GM23338 (cell line): ENCODE data around the gene ZNF619. TPM values are rescaled to one million over a fixed set of nuclear protein-coding genes. Genes with fewer than 3 reads are reported as not detected.

Experiments used
- ATAC-seq: fragments of 200-7000 bp; cut with Tn5 transposase; 3 replicates; pipeline ENCODE4 v1.9.1; 2020
- DNase-seq: peaks from one replicate; pipeline ENCODE4 v3.0.0-alpha.2; 2015; ENCODE audit warnings: low spot score
- H2AFZ ChIP-seq: fragments of 200-600 bp; sonication (generic); 2 replicates; pipeline ENCODE4 v1.8.0; 2016; ENCODE audit warnings: antibody characterized with exemption, mild to moderate bottlenecking, moderate library complexity
- H3F3A ChIP-seq: fragments of 200-600 bp; sonication (generic); replicated peaks from 2 replicates; pipeline ENCODE4 v1.8.0; 2017; ENCODE audit warnings: antibody characterized with exemption, mixed run types, low read depth
- H3K27ac ChIP-seq: fragments of 200-600 bp; sonication (generic); 2 replicates; pipeline ENCODE4 v1.6.1; 2016; ENCODE audit warnings: low read depth
- H3K27me3 ChIP-seq: fragments of 200-600 bp; sonication (generic); 2 replicates; pipeline ENCODE4 v1.8.0; 2016; ENCODE audit warnings: mild to moderate bottlenecking, mixed run types, moderate library complexity; ENCODE audit not compliant: insufficient read depth
- H3K36me3 ChIP-seq: fragments of 200-600 bp; sonication (generic); 2 replicates; pipeline ENCODE4 v1.8.0; 2016; ENCODE audit warnings: mild to moderate bottlenecking; ENCODE audit not compliant: insufficient read depth
- H3K4me1 ChIP-seq: fragments of 200-600 bp; sonication (generic); 2 replicates; pipeline ENCODE4 v1.8.0; 2016; ENCODE audit warnings: mild to moderate bottlenecking, moderate library complexity; ENCODE audit not compliant: insufficient read depth
- H3K4me2 ChIP-seq: fragments of 200-600 bp; sonication (generic); 2 replicates; pipeline ENCODE4 v1.7.1; 2017; ENCODE audit warnings: mixed run types
- H3K4me3 ChIP-seq: fragments of 200-600 bp; sonication (generic); 2 replicates; pipeline ENCODE4 v1.6.1; 2016; ENCODE audit warnings: mixed run types
- H3K79me2 ChIP-seq: fragments of 200-600 bp; sonication (generic); replicated peaks from 2 replicates; pipeline ENCODE4 v1.8.0; 2017; ENCODE audit warnings: mild to moderate bottlenecking; ENCODE audit not compliant: insufficient read depth
- H3K9me2 ChIP-seq: fragments of 200-600 bp; sonication (generic); 2 replicates; pipeline ENCODE4 v1.8.0; 2017; ENCODE audit not compliant: insufficient read depth
- H4K20me1 ChIP-seq: fragments of 200-600 bp; sonication (generic); replicated peaks from 2 replicates; pipeline ENCODE4 v1.8.0; 2017; ENCODE audit warnings: mild to moderate bottlenecking; ENCODE audit not compliant: insufficient read depth
- H3K27ac Mint-ChIP-seq: 2 replicates; pipeline ENCODE4 v1.8.0; 2020; ENCODE audit warnings: inconsistent platforms, mild to moderate bottlenecking, moderate library complexity, mixed read lengths
- H3K27me3 Mint-ChIP-seq: 3 replicates; pipeline ENCODE4 v1.8.0; 2022; ENCODE audit warnings: low read depth, mild to moderate bottlenecking, moderate library complexity, mixed read lengths, inconsistent platforms; ENCODE audit not compliant: insufficient read depth, poor library complexity
- H3K36me3 Mint-ChIP-seq: 3 replicates; pipeline ENCODE4 v1.8.0; 2021; ENCODE audit warnings: low read depth, mild to moderate bottlenecking, inconsistent platforms, moderate library complexity, mixed read lengths
- H3K4me1 Mint-ChIP-seq: 3 replicates; pipeline ENCODE4 v1.8.0; 2020; ENCODE audit warnings: mild to moderate bottlenecking, inconsistent platforms, mixed read lengths
- H3K4me3 Mint-ChIP-seq: 3 replicates; pipeline ENCODE4 v1.8.0; 2021; ENCODE audit warnings: moderate library complexity, mild to moderate bottlenecking, inconsistent platforms, mixed read lengths
- H3K9me3 Mint-ChIP-seq: 3 replicates; pipeline ENCODE4 v1.8.0; 2020; ENCODE audit warnings: moderate library complexity, mild to moderate bottlenecking, inconsistent platforms, mixed read lengths
- CREB1 ChIP-seq: fragments of 250-450 bp; sonication (Bioruptor Pico); IDR thresholded peaks from 2 replicates; pipeline ENCODE4 v1.5.0; 2020; ENCODE audit warnings: low read depth, mild to moderate bottlenecking, moderate library complexity
- EZH2phosphoT487 ChIP-seq: fragments of 200-600 bp; sonication (generic); IDR thresholded peaks from one replicate; pipeline ENCODE4 v1.8.1; 2018; ENCODE audit warnings: antibody characterized with exemption; ENCODE audit not compliant: unreplicated experiment
- NANOG ChIP-seq: IDR thresholded peaks from 2 replicates; pipeline ENCODE4 v1.6.1; 2016; ENCODE audit warnings: antibody characterized with exemption, borderline replicate concordance
- POLR2AphosphoS5 ChIP-seq: IDR thresholded peaks from 2 replicates; pipeline ENCODE4 v1.6.1; 2016; ENCODE audit warnings: antibody characterized with exemption, low read depth
- ZNF331 ChIP-seq: fragments of 250-450 bp; sonication (Bioruptor Pico); IDR thresholded peaks from 2 replicates; pipeline ENCODE4 v1.5.0; 2020; ENCODE audit warnings: low read depth, mild to moderate bottlenecking, moderate library complexity
- polyA plus RNA-seq: library from polyadenylated mRNA; unstranded; fragments of >200 nt; fragmentation: Nextera tagmentation; extraction: Ambion mirVana; gene quantifications from 2 replicates; pipeline ENCODE4 v1.2.1, GENCODE V29; 2016
- total RNA-seq: library from RNA; depleted of rRNA; stranded (reverse); fragments of >200 nt; shearing (Covaris generic); gene quantifications from 2 replicates; pipeline ENCODE4 v1.2.3, GENCODE V29; 2014
- TF ChIP-seq, protein P1 (sequence below): fragments of 250-450 bp; sonication (Bioruptor Pico); IDR thresholded peaks from 2 replicates; pipeline ENCODE4 v1.5.0; 2020; ENCODE audit warnings: mild to moderate bottlenecking, moderate library complexity
- TF ChIP-seq, protein P2 (sequence below): IDR thresholded peaks from 2 replicates; pipeline ENCODE4 v1.6.1; 2016; ENCODE audit warnings: antibody characterized with exemption
- TF ChIP-seq, protein P3 (sequence below), 2 experiments: fragments of 200-600 bp in 1 of 2; sonication (generic) in 1 of 2; conservative IDR thresholded peaks; 2 replicates each; pipeline versions ENCODE4 v1.5.1 to v1.6.1; 2016 to 2017; ENCODE audit warnings: antibody characterized with exemption in 2 of 2, low read depth in 2 of 2, mild to moderate bottlenecking in 2 of 2, moderate library complexity in 1 of 2
- TF ChIP-seq, protein P4 (sequence below): IDR thresholded peaks from one replicate; pipeline ENCODE4 v1.6.1; 2018; ENCODE audit warnings: antibody characterized with exemption; ENCODE audit not compliant: unreplicated experiment

ZNF619 gene
- total and polyA plus RNA-seq, 2 experiments from 2014 or later: 1.3 to 7.4 TPM

DNA sequence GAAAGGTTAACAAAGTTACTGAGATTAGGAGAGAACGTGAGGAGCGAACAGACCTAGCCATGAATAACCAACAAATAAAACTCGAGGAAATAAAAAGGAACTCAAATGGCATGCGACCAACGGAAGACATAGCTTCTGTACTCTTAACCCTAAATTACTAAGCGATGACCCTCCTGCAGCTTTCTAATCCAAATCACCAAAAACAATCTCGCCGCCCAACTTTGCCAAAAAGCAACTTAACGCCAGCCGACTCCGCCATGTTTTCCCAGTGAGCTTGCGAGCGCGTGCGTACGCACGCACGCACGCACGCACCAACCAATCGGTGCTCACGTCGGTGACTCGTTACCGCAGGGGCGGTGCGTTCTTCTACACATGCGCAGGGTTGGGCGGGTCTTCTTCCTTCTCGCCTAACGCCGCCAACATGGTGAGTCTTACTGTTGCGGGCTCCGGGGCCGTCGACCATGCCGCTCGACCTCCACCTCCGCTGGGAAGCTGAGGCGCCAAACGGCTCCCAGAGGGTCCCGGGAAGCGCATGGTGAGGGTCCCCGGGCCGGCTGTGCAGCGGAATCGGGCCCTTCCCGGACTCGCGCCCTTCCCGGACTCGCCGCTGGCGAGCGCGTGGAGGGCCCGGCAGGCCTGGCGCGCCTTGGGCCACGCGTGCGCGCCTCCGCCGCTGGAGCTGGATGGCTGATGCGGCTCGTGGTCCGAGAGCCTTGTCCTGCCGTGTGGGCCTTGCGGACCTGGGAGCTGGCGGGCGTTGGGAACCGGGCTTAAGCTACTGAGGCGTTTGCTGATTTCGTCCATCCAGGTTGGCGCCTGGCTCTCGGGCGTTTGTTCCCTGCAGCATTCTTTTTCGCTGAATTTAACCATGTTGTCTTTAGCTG lies 19.7 kb upstream of the ZNF619 start, which contains the start of gene RPL14:
Gene RPL14 (plus strand): TSS at position 400 of the 884 bp plus-strand sequence. CDS start 133 bp downstream, at position 533.
- Histone ChIP-seq H3K4me3 (peak within 1 kb of the TSS; percentile 53), H3K27me3 (no peaks in the 10 kb centered on the region), H3K79me2 (peaks cover 34% of the 10 kb centered on the region), H3K4me2 (peak within 1 kb of the TSS; percentile 97), H2AFZ (peak within 1 kb of the TSS; percentile 11; the same call in 1 of the 2 replicates), H3K36me3 (peaks cover 43% of the 10 kb centered on the region), H4K20me1 (peaks cover 35% of the 10 kb centered on the region), H3F3A (peaks cover 31% of the 10 kb centered on the region), H3K4me1 (peaks cover 15% of the 10 kb centered on the region), H3K9me2 (no peaks in the 10 kb centered on the region), H3K27ac (peak within 1 kb of the TSS; percentile 87)
- Mint-ChIP-seq H3K9me3 (no peaks in the 10 kb centered on the region), H3K27ac (peak within 1 kb of the TSS; percentile 99), H3K36me3 (peaks cover 54% of the 10 kb centered on the region), H3K4me3 (peak within 1 kb of the TSS; percentile 93), H3K27me3 (peaks cover 6% of the 10 kb centered on the region), H3K4me1 (peaks cover 23% of the 10 kb centered on the region)
- DNase-seq: peak; percentile 98
- ATAC-seq: peak; percentile 70
- TF ChIP-seq CREB1 (CRISPR knock-in tag) (peak; percentile 77), ZNF331 (CRISPR knock-in tag) (no peak), POLR2AphosphoS5 (peak; percentile 98), EZH2phosphoT487 (no peak), NANOG (no peak)
- TF ChIP-seq, protein P1, sequence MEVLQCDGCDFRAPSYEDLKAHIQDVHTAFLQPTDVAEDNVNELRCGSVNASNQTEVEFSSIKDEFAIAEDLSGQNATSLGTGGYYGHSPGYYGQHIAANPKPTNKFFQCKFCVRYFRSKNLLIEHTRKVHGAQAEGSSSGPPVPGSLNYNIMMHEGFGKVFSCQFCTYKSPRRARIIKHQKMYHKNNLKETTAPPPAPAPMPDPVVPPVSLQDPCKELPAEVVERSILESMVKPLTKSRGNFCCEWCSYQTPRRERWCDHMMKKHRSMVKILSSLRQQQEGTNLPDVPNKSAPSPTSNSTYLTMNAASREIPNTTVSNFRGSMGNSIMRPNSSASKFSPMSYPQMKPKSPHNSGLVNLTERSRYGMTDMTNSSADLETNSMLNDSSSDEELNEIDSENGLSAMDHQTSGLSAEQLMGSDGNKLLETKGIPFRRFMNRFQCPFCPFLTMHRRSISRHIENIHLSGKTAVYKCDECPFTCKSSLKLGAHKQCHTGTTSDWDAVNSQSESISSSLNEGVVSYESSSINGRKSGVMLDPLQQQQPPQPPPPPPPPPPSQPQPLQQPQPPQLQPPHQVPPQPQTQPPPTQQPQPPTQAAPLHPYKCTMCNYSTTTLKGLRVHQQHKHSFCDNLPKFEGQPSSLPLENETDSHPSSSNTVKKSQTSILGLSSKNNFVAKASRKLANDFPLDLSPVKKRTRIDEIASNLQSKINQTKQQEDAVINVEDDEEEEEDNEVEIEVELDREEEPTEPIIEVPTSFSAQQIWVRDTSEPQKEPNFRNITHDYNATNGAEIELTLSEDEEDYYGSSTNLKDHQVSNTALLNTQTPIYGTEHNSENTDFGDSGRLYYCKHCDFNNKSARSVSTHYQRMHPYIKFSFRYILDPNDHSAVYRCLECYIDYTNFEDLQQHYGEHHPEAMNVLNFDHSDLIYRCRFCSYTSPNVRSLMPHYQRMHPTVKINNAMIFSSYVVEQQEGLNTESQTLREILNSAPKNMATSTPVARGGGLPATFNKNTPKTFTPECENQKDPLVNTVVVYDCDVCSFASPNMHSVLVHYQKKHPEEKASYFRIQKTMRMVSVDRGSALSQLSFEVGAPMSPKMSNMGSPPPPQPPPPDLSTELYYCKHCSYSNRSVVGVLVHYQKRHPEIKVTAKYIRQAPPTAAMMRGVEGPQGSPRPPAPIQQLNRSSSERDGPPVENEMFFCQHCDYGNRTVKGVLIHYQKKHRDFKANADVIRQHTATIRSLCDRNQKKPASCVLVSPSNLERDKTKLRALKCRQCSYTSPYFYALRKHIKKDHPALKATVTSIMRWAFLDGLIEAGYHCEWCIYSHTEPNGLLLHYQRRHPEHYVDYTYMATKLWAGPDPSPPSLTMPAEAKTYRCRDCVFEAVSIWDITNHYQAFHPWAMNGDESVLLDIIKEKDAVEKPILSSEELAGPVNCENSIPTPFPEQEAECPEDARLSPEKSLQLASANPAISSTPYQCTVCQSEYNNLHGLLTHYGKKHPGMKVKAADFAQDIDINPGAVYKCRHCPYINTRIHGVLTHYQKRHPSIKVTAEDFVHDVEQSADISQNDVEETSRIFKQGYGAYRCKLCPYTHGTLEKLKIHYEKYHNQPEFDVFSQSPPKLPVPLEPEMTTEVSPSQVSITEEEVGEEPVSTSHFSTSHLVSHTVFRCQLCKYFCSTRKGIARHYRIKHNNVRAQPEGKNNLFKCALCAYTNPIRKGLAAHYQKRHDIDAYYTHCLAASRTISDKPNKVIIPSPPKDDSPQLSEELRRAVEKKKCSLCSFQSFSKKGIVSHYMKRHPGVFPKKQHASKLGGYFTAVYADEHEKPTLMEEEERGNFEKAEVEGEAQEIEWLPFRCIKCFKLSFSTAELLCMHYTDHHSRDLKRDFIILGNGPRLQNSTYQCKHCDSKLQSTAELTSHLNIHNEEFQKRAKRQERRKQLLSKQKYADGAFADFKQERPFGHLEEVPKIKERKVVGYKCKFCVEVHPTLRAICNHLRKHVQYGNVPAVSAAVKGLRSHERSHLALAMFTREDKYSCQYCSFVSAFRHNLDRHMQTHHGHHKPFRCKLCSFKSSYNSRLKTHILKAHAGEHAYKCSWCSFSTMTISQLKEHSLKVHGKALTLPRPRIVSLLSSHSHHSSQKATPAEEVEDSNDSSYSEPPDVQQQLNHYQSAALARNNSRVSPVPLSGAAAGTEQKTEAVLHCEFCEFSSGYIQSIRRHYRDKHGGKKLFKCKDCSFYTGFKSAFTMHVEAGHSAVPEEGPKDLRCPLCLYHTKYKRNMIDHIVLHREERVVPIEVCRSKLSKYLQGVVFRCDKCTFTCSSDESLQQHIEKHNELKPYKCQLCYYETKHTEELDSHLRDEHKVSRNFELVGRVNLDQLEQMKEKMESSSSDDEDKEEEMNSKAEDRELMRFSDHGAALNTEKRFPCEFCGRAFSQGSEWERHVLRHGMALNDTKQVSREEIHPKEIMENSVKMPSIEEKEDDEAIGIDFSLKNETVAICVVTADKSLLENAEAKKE (CRISPR knock-in tag): no peak
- TF ChIP-seq, protein P2, sequence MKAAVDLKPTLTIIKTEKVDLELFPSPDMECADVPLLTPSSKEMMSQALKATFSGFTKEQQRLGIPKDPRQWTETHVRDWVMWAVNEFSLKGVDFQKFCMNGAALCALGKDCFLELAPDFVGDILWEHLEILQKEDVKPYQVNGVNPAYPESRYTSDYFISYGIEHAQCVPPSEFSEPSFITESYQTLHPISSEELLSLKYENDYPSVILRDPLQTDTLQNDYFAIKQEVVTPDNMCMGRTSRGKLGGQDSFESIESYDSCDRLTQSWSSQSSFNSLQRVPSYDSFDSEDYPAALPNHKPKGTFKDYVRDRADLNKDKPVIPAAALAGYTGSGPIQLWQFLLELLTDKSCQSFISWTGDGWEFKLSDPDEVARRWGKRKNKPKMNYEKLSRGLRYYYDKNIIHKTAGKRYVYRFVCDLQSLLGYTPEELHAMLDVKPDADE: peak; percentile 53; the same call in 1 of the 2 replicates
- TF ChIP-seq, protein P3, sequence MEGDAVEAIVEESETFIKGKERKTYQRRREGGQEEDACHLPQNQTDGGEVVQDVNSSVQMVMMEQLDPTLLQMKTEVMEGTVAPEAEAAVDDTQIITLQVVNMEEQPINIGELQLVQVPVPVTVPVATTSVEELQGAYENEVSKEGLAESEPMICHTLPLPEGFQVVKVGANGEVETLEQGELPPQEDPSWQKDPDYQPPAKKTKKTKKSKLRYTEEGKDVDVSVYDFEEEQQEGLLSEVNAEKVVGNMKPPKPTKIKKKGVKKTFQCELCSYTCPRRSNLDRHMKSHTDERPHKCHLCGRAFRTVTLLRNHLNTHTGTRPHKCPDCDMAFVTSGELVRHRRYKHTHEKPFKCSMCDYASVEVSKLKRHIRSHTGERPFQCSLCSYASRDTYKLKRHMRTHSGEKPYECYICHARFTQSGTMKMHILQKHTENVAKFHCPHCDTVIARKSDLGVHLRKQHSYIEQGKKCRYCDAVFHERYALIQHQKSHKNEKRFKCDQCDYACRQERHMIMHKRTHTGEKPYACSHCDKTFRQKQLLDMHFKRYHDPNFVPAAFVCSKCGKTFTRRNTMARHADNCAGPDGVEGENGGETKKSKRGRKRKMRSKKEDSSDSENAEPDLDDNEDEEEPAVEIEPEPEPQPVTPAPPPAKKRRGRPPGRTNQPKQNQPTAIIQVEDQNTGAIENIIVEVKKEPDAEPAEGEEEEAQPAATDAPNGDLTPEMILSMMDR (conservative IDR thresholded peaks at IDR 0.05; ENCODE audit: low read depth in 2 of 2): no peak
- TF ChIP-seq, protein P4, sequence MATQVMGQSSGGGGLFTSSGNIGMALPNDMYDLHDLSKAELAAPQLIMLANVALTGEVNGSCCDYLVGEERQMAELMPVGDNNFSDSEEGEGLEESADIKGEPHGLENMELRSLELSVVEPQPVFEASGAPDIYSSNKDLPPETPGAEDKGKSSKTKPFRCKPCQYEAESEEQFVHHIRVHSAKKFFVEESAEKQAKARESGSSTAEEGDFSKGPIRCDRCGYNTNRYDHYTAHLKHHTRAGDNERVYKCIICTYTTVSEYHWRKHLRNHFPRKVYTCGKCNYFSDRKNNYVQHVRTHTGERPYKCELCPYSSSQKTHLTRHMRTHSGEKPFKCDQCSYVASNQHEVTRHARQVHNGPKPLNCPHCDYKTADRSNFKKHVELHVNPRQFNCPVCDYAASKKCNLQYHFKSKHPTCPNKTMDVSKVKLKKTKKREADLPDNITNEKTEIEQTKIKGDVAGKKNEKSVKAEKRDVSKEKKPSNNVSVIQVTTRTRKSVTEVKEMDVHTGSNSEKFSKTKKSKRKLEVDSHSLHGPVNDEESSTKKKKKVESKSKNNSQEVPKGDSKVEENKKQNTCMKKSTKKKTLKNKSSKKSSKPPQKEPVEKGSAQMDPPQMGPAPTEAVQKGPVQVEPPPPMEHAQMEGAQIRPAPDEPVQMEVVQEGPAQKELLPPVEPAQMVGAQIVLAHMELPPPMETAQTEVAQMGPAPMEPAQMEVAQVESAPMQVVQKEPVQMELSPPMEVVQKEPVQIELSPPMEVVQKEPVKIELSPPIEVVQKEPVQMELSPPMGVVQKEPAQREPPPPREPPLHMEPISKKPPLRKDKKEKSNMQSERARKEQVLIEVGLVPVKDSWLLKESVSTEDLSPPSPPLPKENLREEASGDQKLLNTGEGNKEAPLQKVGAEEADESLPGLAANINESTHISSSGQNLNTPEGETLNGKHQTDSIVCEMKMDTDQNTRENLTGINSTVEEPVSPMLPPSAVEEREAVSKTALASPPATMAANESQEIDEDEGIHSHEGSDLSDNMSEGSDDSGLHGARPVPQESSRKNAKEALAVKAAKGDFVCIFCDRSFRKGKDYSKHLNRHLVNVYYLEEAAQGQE: no peak
